ENCODE measurements around the gene LSAMP.
"Not testable (repeated sequence)": the region's sequence is repeated elsewhere in the genome, so short reads cannot be mapped to it uniquely, and the experiment has no call there.

Gene LSAMP

GRCh38 chr3:116087426-116087825, 357.9 kb downstream of the LSAMP start:
- DNase-seq, result no peak

- no peak for DNase-seq
Measured at GRCh38 chr3:116084999-116085791, 360.1 kb downstream of the LSAMP start.

- DNase-seq, result no peak
Measured at GRCh38 chr3:116083683-116084082, 361.6 kb downstream of the LSAMP start.

DNA sequence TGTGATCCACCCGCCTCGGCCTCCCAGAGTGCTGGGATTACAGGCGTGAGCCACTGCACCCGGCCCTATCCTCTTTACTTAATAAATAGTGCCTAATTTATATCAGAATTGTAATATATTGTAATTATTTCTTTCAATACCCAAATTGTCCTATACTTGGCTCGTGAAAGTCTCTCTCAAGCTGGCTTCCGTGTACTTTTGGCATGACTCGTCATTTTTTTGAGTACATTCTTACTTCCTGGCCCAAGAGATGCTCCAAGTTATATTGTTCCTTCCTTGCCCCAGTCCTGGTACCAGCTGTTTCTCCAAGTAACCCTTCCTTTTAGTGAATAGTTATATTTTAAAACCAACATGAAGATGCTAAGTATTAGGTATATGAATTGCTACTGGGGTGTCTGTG, 366.7 kb downstream of the LSAMP start:
- DNase-seq, result no peak

GRCh38 chr3:116077557-116077956, 367.7 kb downstream of the LSAMP start:
- DNase-seq, result no peak

GRCh38 chr3:116077059-116077458, 368.2 kb downstream of the LSAMP start:
- no peak for DNase-seq

DNA sequence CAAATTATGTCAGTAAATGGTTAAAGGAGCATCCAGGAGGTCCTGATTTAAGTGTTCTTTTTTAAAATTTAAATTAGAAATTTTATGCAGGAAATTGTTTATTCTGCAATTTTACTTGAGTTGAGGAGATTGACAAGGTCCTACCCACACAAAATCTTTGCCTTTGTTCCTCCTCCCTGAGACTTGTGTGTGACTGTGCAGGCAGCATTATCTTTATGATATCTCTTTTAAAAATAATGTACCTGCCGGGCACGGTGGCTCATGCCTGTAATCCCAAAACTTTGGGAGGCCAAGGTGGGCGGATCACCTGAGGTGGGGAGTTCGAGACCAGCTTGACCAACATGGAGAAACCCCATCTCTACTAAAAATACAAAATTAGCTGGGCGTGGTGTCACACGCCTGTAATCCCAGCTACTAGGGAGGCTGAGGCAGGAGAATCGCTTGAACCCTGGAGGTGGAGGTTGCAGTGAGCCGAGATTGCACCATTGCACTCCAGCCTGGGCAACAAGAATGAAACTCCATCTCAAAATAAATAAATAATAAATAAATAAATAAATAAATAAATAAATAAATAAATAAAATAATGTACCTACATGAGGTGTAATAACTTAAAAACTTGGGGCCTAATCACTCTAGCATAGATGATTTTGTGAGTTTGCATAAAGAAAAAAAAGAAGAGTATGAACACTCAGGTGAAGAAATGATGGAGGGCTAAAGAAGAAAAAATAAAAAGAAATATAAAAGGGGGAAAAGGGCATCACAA, 374.6 kb downstream of the LSAMP start:
- DNase-seq, result not testable (repeated sequence)

GRCh38 chr3:116070061-116070460, 375.2 kb downstream of the LSAMP start:
- DNase-seq, result no peak

- DNase-seq, result no peak
Measured at GRCh38 chr3:116069024-116069423, 376.3 kb downstream of the LSAMP start.

GRCh38 chr3:116067326-116067725, 378.0 kb downstream of the LSAMP start:
- no peak for DNase-seq

GRCh38 chr3:116065501-116065900, 379.8 kb downstream of the LSAMP start:
- DNase-seq, result no peak

- no peak for DNase-seq
Measured at GRCh38 chr3:116064646-116065045, 380.6 kb downstream of the LSAMP start.

- DNase-seq, result no peak
Measured at GRCh38 chr3:116059421-116060096, 385.7 kb downstream of the LSAMP start.

DNA sequence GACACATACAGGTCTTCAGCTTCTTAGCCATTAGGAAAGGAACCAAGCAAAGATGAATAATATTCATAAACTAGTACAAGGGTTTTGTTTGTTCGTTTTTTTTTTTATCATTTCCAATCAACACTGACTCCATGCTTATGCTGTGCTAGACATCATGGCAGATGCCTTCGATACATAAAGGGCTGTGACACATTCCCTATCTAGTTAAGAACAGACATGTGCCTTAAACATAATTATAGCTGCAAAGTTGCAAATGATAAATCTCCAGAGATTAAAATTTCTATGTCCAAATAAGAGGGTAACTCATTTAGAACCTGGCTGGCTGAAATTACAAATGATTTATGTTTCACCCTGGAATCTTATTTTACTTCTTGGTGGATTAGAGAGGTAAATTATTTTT, 386.4 kb downstream of the LSAMP start:
- DNase-seq, result no peak

- no peak for DNase-seq
Measured at GRCh38 chr3:116057400-116058006, 387.8 kb downstream of the LSAMP start.

DNA sequence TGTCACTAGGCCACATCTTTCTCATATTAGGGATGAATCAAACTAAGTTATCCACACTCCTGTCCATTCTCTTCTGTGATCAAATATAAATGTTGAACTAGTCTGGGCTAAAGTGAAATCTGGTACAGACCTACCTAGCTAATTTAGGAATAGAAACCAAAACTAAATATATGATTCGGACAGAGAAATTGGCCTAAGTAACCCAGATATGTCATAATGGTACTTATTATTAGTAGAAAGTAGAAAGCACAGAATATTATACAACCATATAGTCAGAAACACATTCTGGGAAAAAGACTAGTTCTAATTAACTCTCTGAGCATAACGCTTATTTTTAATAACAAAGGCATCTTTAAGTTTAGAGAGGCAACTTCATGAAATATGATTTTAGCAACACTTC, 389.0 kb downstream of the LSAMP start:
- no peak for DNase-seq

GRCh38 chr3:116053017-116053416, 392.3 kb downstream of the LSAMP start:
- DNase-seq, result no peak

DNA sequence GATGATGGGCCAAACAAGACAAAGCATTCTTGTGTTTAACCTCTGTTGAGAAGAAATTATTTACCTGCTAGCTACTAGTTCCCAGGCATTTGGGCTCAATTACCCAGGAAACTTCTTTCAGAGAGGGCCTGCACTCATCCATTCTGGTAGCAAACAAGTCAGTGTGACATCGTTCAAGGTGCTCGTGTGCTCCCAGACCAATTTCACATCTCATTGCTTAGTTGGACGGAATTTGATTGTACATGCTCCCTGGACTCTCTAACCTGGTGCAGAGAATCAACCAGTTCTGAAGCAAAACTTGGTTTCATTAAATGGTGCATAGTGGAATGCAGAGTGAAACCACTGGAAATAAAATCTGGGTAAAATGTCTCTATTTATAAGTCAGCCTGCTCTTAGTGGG, 392.7 kb downstream of the LSAMP start:
- DNase-seq, result no peak

DNA sequence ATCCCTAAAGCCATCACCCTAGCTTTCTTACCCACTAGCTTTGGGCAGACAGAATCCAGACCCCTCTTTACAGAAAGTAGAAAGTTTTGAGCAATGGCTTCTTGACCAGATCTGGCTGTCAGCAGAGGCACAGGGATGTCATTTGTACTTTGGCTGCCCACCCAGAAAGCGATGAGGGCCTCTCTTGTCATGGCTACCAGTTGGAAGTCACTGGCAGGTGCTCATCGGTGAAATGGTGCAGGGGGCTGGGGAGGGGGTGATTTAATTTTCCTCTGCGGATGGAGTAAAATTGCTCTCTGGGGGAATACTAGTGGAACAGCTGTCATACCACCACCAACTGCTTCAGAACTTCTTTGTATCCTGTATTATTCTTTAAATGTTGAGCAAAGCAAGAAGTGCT, 393.7 kb downstream of the LSAMP start:
- no peak for DNase-seq

- no peak for DNase-seq
Measured at GRCh38 chr3:116051040-116051439, 394.2 kb downstream of the LSAMP start.

DNA sequence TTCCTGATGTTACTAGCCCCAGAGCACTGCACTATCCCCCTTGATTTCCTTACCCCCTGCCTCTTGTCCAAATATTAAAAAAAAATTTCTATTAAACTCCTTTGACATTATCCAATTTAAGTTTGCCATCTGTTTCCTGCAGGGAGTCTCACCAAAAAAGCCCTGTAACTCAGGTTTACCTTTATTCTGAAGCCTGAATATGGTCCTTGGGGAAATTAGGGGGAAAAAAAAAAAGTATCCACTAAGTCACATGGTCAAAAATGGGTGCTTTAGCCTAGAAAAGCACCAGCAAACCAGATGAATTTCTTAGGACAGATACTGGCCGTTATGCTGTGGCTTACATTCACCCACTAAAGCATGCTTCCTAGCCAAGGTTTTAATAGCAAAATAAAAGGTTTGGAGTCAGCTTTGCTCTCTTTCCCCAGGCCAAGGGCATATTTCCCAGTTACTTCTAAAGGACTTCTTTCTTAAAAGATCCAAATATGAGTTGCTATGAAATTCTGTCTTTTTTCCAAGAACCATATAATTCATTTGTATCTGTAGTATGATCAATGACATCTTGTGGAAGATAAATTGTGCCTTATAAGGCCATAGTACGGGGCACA, 394.9 kb downstream of the LSAMP start:
- no peak for DNase-seq

- DNase-seq, result no peak
Measured at GRCh38 chr3:116048991-116049390, 396.3 kb downstream of the LSAMP start.

GRCh38 chr3:116046350-116046749, 398.9 kb downstream of the LSAMP start:
- DNase-seq, result no peak

All from activated CD8-positive, alpha-beta memory T cell treated with anti-CD3 and anti-CD28 coated beads for 24 hours (primary cell).